Neuronal stem cell (in vitro differentiated cells): ENCODE measurements around the gene TTC9.

Source experiments
- DNase-seq: peaks from one replicate; pipeline ENCODE4 v3.0.0-alpha.2; 2013; ENCODE audit warnings: low spot score
- H2AFZ ChIP-seq: one replicate; pipeline ENCODE4 v1.6.1; 2013; ENCODE audit warnings: mild to moderate bottlenecking, low read length, inconsistent platforms
- H2AK5ac ChIP-seq: 2 replicates; pipeline ENCODE4 v1.6.1; 2013; ENCODE audit warnings: low read depth, mild to moderate bottlenecking, inconsistent platforms, low read length, moderate library complexity, mixed read lengths
- H2BK120ac ChIP-seq: 2 replicates; pipeline ENCODE4 v1.6.1; 2013; ENCODE audit warnings: low read depth, mild to moderate bottlenecking, inconsistent platforms, low read length, moderate library complexity, mixed read lengths
- H2BK12ac ChIP-seq: one replicate; pipeline ENCODE4 v1.6.1; 2013; ENCODE audit warnings: low read length, inconsistent platforms
- H2BK15ac ChIP-seq: 2 replicates; pipeline ENCODE4 v1.6.1; 2013; ENCODE audit warnings: mild to moderate bottlenecking, low read length, inconsistent platforms, mixed read lengths
- H2BK5ac ChIP-seq: one replicate; pipeline ENCODE4 v1.6.1; 2013; ENCODE audit warnings: inconsistent platforms, mild to moderate bottlenecking, low read length, moderate library complexity
- H3K14ac ChIP-seq: one replicate; pipeline ENCODE4 v1.6.1; 2013; ENCODE audit warnings: low read length, inconsistent platforms
- H3K18ac ChIP-seq: 2 replicates; pipeline ENCODE4 v1.6.1; 2013; ENCODE audit warnings: low read length, inconsistent platforms
- H3K23ac ChIP-seq: 2 replicates; pipeline ENCODE4 v1.6.1; 2013; ENCODE audit warnings: low read depth, mild to moderate bottlenecking, mixed read lengths, low read length, inconsistent platforms; ENCODE audit not compliant: poor library complexity
- H3K27ac ChIP-seq: replicated peaks from 3 replicates; pipeline ENCODE4 v1.5.1; 2013; ENCODE audit warnings: low read length, inconsistent platforms
- H3K27me3 ChIP-seq, 3 experiments: 2 replicates each; pipeline ENCODE4 v1.6.1; 2013; ENCODE audit warnings: low read length in 3 of 3, mild to moderate bottlenecking in 2 of 3, inconsistent platforms in 1 of 3, low read depth in 1 of 3, mixed read lengths in 1 of 3, moderate library complexity in 1 of 3; ENCODE audit not compliant: control insufficient read depth in 3 of 3, insufficient read depth in 3 of 3
- H3K36me3 ChIP-seq, 2 donors: replicated peaks in 1 of 2; 2 replicates each; pipeline ENCODE4 v1.6.1; 2013; ENCODE audit warnings: low read length in 2 of 2; ENCODE audit not compliant: control insufficient read depth in 2 of 2, insufficient read depth in 2 of 2
- H3K4ac ChIP-seq: 2 replicates; pipeline ENCODE4 v1.6.1; 2013; ENCODE audit warnings: inconsistent platforms, mild to moderate bottlenecking, low read length, moderate library complexity
- H3K4me1 ChIP-seq, 2 donors: 1 replicate in 1 of 2; 2 replicates in 1 of 2; pipeline ENCODE4 v1.6.1; 2013; ENCODE audit warnings: low read length in 2 of 2, low read depth in 1 of 2; ENCODE audit not compliant: control insufficient read depth in 2 of 2, insufficient read depth in 1 of 2
- H3K4me2 ChIP-seq: one replicate; pipeline ENCODE4 v1.6.1; 2013; ENCODE audit warnings: mild to moderate bottlenecking, low read length, inconsistent platforms; ENCODE audit not compliant: insufficient read depth, poor library complexity, severe bottlenecking
- H3K4me3 ChIP-seq, 2 donors: 2 replicates each; pipeline ENCODE4 v1.5.1; 2013; ENCODE audit warnings: low read length in 2 of 2, mild to moderate bottlenecking in 2 of 2, inconsistent platforms in 1 of 2, moderate library complexity in 1 of 2
- H3K79me1 ChIP-seq: one replicate; pipeline ENCODE4 v1.6.1; 2013; ENCODE audit warnings: low read depth, mild to moderate bottlenecking, inconsistent platforms, low read length, moderate library complexity
- H3K9ac ChIP-seq: one replicate; pipeline ENCODE4 v1.6.1; 2013; ENCODE audit warnings: mild to moderate bottlenecking, low read depth, low read length, inconsistent platforms; ENCODE audit not compliant: poor library complexity
- H3K9me3 ChIP-seq, 2 donors: replicated peaks in 1 of 2; 2 replicates each; pipeline versions ENCODE3 to v1.6.1; 2013; ENCODE audit warnings: low read length in 2 of 2, mild to moderate bottlenecking in 2 of 2, inconsistent platforms in 1 of 2, low read depth in 1 of 2, mixed read lengths in 1 of 2, moderate library complexity in 1 of 2; ENCODE audit not compliant: control insufficient read depth in 2 of 2, insufficient read depth in 1 of 2
- H4K8ac ChIP-seq: one replicate; pipeline ENCODE4 v1.6.1; 2013; ENCODE audit warnings: low read depth, mild to moderate bottlenecking, inconsistent platforms, low read length, moderate library complexity
- H4K91ac ChIP-seq: one replicate; pipeline ENCODE4 v1.6.1; 2013; ENCODE audit warnings: low read length, low read depth, mild to moderate bottlenecking, inconsistent platforms; ENCODE audit not compliant: poor library complexity
- WGBS, 2 donors: extraction: QIAGEN DNeasy Blood & Tissue Kit; methylation state at CpG; one replicate each; pipeline ENCODE4 v1.1.7; 2013; ENCODE audit warnings: missing lambda C conversion rate in 2 of 2, mixed read lengths in 1 of 2; ENCODE audit not compliant: insufficient read length in 2 of 2, insufficient replicate concordance in 1 of 2; ENCODE audit errors: extremely low coverage in 2 of 2; 5-methylcytosine and 5-hydroxymethylcytosine counted together

TTC9 gene

DNA sequence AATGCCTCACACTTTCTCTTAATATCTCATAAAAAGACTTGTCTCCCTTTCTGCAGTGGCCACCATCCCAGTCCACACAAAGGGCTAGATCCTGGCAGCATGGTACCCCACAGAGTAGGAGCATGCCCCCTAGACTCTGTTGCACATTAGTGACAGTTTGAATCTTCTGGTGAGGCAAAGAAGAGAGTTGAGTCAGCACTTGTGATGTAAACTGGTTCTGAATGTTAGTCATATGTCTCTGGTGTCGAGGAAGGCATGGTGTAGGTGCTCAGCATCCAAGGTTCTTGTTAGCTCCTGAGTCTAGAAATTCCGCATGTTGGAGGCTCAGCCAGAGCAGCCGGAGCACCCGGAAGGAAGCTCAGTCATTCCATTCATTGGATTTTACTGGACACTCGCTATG is 9.8 kb downstream of the TTC9 start:
- Histone ChIP-seq H3K9me3 (peaks cover 0 to 6% of the 10 kb centered on the region in 2 donors), H3K9ac (no peak overlapping the region), H3K4me2 (no peak overlapping the region), H2BK15ac (no peak overlapping the region), H3K27me3 (no peaks in the 10 kb centered on the region), H4K8ac (no peak overlapping the region), H3K4me1 (peaks cover 3 to 6% of the 10 kb centered on the region in 2 donors), H3K4me3 (no peak overlapping the region), H2BK120ac (no peak overlapping the region), H3K79me1 (no peaks in the 10 kb centered on the region), H3K36me3 (peaks cover 0 to 14% of the 10 kb centered on the region in 2 donors), H3K27ac (no peak overlapping the region), H2BK5ac (no peak overlapping the region), H3K14ac (no peak overlapping the region), H3K23ac (no peak overlapping the region), H4K91ac (no peak overlapping the region), H2AK5ac (no peak overlapping the region), H3K18ac (no peak overlapping the region), H2BK12ac (no peak overlapping the region), H2AFZ (no peak overlapping the region), H3K4ac (no peak overlapping the region)
- WGBS, 2 donors = no CpG with 5 or more reads among the region's 5 CpGs
- no peak for DNase-seq

DNA sequence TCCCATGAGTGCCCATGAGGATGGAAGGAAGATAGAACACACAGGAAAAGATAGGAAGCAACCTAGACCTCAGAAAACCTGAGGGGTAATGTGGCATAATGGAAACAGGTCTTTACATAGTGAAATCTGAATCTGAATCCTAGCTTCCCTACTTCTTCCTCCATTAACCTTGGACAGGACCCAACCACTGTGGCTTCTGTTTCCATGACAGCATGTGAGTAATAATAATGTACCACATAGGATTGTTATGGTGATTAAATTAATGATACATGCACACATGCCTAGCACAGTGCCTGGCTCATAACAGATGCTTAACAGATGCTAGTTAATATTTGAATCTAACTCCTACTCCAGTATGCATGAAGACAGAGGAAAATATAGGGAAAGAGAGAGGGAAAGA is 11.2 kb downstream of the TTC9 start:
- no peak overlapping the region for H3K18ac ChIP-seq
- H3K36me3 ChIP-seq = peaks cover 0 to 14% of the 10 kb centered on the region in 2 donors
- DNase-seq = no peak
- H3K4me2 ChIP-seq = no peak overlapping the region
- no peak overlapping the region for H3K23ac ChIP-seq
- H3K9me3 ChIP-seq = peaks cover 0 to 6% of the 10 kb centered on the region in 2 donors
- no peak overlapping the region for H3K27ac ChIP-seq
- peaks cover 0 to 1% of the 10 kb centered on the region in 2 donors for H3K4me1 ChIP-seq
- no peak overlapping the region for H4K8ac ChIP-seq
- H2BK15ac ChIP-seq = no peak overlapping the region
- no peak overlapping the region for H2AK5ac ChIP-seq
- H2AFZ ChIP-seq = no peak overlapping the region
- H3K79me1 ChIP-seq = no peaks in the 10 kb centered on the region
- H3K27me3 ChIP-seq = no peaks in the 10 kb centered on the region
- no peak overlapping the region for H4K91ac ChIP-seq
- no peak overlapping the region for H3K4ac ChIP-seq
- no peak overlapping the region for H2BK12ac ChIP-seq
- no peak overlapping the region for H3K14ac ChIP-seq
- H2BK120ac ChIP-seq = no peak overlapping the region
- H3K4me3 ChIP-seq = no peak overlapping the region
- no peak overlapping the region for H3K9ac ChIP-seq
- H2BK5ac ChIP-seq = no peak overlapping the region

DNA sequence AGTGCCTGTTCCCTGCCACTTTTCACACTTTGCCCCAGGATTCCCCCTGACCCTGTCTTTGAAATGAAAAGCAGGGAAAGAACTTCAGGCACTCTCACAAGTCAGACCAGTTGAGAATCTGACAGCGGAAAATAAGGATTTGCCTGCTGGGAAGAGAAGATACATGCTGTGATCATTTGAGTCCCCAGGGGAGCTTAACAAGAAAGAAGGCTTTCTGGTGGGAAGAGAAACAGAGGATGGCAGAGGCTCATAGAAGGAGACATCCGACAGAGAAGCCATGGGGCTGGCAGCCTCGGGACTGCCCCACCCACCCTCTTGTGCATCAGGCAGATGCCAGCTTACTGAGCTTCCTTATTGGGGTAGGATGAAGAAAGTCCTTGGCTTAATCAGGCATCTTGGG is 11.9 kb downstream of the TTC9 start:
- no peak for DNase-seq
- H3K27me3 ChIP-seq = no peaks in the 10 kb centered on the region

DNA sequence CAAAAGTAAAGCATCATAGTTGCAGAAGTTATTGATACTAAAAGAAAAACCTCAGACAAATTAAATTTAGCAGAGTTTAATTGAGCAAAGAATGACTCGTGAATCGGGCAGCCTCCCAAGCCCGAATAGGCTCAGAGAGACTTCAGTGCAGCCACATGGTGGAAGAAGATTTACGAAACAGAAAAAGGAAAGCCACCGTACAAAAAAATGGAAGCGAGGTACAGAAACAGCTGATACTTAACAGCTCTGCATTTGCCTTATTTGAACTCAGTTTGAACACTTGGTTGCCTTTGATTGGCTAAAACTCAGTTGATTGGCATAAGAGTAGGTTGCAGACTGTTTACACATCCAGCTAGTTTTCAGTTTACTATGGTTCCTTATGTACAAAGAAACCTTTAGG is 12.9 kb downstream of the TTC9 start:
- Histone ChIP-seq H3K4me3 (no peak overlapping the region), H3K14ac (no peak overlapping the region), H3K4me1 (peaks cover 0 to 1% of the 10 kb centered on the region in 2 donors), H2AFZ (no peak overlapping the region), H2AK5ac (no peak overlapping the region), H3K4me2 (no peak overlapping the region), H2BK120ac (no peak overlapping the region), H3K27ac (no peak overlapping the region), H3K36me3 (peaks cover 0 to 14% of the 10 kb centered on the region in 2 donors), H2BK15ac (no peak overlapping the region), H3K18ac (no peak overlapping the region), H2BK5ac (no peak overlapping the region), H3K23ac (no peak overlapping the region), H3K79me1 (no peaks in the 10 kb centered on the region), H3K9ac (no peak overlapping the region), H3K9me3 (peaks cover 0 to 6% of the 10 kb centered on the region in 2 donors), H2BK12ac (no peak overlapping the region), H3K4ac (no peak overlapping the region), H3K27me3 (no peaks in the 10 kb centered on the region), H4K91ac (no peak overlapping the region), H4K8ac (no peak overlapping the region)
- no peak for DNase-seq
- WGBS, 2 donors = no CpG with 5 or more reads among the region's 6 CpGs

More for the DNA sequence above, 11.9 kb downstream of the TTC9 start:
- peaks cover 0 to 14% of the 10 kb centered on the region in 2 donors for H3K36me3 ChIP-seq
- H2BK15ac ChIP-seq = no peak overlapping the region
- H3K9me3 ChIP-seq = peaks cover 0 to 6% of the 10 kb centered on the region in 2 donors
- H2BK120ac ChIP-seq = no peak overlapping the region
- H3K4me2 ChIP-seq = no peak overlapping the region
- H3K27ac ChIP-seq = no peak overlapping the region
- no peaks in the 10 kb centered on the region for H3K79me1 ChIP-seq
- H2AFZ ChIP-seq = no peak overlapping the region
- no CpG with 5 or more reads among the region's 3 CpGs for WGBS, 2 donors
- no peak overlapping the region for H2AK5ac ChIP-seq
- H4K8ac ChIP-seq = no peak overlapping the region
- no peak overlapping the region for H3K4ac ChIP-seq
- H2BK5ac ChIP-seq = no peak overlapping the region
- H3K18ac ChIP-seq = no peak overlapping the region
- H4K91ac ChIP-seq = no peak overlapping the region
- no peak overlapping the region for H2BK12ac ChIP-seq
- H3K9ac ChIP-seq = no peak overlapping the region
- H3K14ac ChIP-seq = no peak overlapping the region
- H3K4me3 ChIP-seq = no peak overlapping the region
- no peak overlapping the region for H3K23ac ChIP-seq
- H3K4me1 ChIP-seq = peaks cover 0 to 1% of the 10 kb centered on the region in 2 donors
